ENCODE measurements around the gene ATAD3C.
"Not testable (repeated sequence)": the region's sequence is repeated elsewhere in the genome, so short reads cannot be mapped to it uniquely, and the experiment has no call there.

ATAD3C gene

DNA sequence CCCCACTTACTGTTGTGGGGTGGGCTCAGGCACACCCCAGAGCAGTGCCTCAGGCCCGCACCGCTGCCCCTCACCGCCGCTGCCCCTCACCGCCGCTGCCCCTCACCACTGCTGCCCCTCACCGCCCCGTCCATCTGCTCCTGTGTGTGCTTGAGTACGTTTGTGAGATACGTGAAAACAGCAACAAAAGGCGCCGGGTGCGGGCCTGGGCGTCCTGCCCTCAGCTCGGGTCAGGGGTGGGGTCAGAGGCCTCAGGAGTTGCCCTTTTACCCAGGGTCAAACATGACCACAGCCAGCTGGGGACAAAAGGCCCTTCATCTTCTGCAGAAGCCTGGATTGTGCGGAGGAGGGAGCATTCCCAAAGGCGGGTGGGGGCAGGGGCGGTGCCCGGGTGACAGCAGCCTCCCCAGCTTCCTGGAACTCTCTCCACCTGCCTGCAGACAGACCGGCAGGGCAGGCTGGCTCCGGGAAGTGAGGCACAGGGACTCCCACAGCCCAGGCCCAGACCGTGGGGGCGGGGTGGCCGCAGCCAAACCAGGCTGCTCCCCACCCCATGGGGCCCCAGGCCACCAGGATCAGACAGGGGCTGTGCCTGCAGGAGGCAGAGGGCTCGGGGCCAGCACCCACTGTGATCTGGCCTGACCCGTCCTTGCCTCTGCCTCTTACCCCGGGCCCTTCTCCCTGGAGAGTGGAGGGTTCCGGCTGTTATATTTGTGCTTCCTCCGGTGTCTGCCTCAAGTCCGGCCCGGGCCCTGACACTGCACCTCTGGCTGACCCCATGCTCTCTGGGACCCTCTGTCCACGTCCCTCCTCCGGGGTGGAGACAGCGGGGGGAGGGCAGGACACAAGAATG is 16.3 kb upstream of the ATAD3C start:
- peak; percentile 21 for DNase-seq

DNA sequence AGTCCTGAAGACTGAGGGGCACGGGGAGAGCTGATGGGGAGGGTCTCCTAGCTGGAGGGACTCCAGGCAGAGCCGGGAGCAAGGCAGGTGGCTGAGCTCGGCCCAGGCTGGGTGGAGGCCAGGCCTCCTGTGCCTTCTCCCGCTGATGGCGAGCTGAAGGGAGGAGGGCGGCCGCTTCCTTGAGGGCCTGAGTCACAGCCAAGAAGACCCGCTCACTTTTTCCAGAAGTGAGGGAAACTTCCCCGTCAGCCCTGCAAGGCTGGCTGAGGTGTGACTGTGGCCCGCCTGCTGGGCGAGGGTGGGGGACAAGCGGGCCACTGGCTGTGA is 15.7 kb upstream of the ATAD3C start:
- no peak for DNase-seq

DNA sequence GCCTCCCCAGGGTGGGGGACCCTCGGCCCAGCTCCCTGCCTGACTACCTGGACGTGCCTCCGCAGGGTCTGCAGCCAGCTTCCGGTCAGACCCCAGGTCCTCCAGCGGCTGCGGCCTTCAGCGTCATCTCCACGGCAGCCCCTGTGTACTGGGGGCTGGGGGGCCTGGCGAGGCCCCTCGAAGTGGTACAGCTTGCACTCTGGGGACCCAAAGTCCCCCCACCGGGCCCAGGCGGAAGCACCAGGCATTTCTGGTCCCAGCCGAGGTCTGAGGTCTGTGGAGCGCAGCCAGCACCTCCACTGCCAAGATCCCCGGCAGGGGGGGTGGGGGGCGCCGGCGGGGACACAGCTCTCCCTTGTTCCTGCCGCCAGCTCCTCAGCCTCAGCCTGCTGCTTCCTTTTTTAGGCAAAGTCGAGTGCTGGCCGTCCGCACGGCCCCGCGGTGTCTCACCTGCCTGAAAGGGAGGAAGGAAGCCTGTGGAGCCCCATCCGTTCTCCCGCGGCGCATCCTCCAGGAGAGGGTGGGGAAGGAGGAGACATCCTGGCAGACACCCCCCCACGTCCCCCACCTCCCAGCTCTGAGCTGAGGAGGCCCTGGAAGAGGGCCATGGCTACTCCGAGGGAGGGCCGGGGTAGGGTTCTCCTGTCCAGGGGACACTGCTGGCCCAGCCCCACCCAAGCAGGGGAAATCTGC is 15.2 kb upstream of the ATAD3C start:
- no peak for DNase-seq

GRCh38 chr1:1434824-1435105 is 14.7 kb upstream of the ATAD3C start:
- no peak for DNase-seq

DNA sequence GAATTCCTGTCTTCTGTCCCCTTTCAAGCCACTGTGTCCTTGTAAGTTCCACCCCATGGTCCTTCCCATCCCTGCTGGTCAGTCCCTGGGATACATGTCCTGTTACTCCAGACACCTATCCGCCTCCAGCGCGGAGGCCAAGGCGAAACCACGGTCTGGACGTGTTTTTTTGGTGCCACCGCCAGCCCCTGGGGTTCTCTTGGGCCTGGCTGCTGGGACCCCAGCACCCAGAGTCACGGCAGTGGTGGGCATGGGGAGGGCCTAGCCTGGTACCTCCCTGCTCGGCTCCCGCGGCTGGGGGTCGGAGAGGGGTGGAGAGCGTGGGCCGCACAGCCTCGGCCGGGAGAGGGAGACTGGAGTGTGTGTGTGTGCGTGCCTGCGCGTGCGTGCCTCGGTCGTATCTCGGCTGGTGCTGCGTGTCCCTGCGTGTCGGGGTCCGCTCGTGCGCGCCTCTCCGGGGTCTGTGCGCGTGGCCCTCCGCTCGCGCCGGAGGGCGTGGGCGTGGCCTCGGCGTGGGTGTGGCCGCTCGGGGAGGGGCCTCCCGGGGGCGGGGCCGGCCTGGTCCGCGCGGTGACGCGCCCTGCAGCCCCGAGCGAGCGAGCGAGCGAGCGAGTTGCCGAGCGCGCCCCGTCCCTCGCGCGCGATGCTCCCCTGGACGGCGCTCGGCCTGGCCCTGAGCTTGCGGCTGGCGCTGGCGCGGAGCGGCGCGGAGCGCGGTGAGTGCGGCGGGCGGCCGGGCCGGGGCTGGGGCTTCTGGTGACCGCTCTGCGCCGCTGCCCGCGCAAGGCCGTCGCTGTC is 14.2 kb upstream of the ATAD3C start, which contains the start of gene VWA1:
Gene VWA1, plus strand, starts transcription at position 585 of the 798 bp plus-strand sequence. Its CDS starts 59 bp downstream, at position 644.
- DNase-seq: no peak

DNA sequence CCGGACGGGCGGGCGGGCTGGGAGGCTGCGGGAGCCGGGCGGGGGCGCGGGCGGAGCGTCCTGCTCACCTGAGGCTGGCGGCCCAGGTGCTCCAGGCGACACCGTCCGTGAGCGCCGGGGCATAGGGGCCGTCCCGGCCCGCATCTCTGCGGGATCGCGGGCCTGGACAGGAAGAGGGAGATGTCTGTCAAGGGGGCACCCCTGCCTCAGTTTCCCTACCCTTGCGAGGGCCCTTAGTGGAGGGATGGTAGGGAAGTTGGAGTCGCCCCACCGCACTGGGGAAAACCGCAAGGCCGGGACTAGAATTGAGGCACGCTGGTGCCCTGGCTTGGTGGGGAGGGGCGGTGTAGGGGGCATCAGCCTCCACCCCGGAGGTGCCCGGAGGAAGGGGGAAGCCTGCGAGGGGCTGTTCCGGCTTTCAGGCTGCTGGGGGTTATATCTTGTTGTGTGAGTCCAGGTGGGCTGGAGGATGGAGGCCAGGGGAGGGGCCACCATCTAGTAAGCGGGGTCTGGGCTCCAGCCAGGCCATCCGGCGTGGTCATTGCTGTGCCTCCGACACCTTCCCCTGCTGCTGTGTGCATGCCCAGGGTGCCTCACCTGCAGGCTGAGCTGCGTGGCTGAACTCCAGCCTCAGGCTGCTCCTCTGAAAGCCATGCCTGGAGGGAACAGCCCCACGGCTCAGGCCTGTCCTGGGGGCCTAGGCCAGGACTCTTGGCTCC is 13.4 kb upstream of the ATAD3C start:
- DNase-seq: no peak

- no peak for DNase-seq
Measured at GRCh38 chr1:1436630-1437032, 12.9 kb upstream of the ATAD3C start.

DNA sequence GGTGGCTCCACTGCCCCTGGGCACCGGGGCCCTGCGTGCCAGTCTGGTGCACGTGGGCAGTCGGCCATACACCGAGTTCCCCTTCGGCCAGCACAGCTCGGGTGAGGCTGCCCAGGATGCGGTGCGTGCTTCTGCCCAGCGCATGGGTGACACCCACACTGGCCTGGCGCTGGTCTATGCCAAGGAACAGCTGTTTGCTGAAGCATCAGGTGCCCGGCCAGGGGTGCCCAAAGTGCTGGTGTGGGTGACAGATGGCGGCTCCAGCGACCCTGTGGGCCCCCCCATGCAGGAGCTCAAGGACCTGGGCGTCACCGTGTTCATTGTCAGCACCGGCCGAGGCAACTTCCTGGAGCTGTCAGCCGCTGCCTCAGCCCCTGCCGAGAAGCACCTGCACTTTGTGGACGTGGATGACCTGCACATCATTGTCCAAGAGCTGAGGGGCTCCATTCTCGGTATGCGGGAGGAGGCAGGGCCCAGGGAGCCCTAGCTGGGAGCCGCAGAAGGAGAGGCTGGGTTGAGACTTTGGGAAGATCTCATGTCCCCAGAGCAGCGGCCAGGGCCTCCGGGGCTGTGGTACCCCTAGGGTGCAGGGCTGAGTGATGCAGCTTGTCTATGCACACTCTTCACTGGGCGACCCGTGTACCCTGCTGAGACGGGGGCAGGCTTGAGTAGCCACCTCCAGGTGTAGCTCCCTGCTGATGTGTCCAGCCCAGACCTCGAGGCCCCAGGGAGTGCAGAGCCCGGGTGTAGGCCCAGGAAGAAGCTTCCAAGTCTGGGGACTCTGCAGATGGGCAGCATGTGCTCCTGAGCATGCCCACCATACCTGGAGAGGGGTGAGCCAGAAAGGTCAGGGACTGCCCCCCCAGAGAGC is 12.2 kb upstream of the ATAD3C start:
- DNase-seq: no peak

GRCh38 chr1:1437904-1438376 is 11.5 kb upstream of the ATAD3C start:
- peak; percentile 60 for DNase-seq

GRCh38 chr1:1438531-1439381 is 10.7 kb upstream of the ATAD3C start:
- DNase-seq: no peak

DNA sequence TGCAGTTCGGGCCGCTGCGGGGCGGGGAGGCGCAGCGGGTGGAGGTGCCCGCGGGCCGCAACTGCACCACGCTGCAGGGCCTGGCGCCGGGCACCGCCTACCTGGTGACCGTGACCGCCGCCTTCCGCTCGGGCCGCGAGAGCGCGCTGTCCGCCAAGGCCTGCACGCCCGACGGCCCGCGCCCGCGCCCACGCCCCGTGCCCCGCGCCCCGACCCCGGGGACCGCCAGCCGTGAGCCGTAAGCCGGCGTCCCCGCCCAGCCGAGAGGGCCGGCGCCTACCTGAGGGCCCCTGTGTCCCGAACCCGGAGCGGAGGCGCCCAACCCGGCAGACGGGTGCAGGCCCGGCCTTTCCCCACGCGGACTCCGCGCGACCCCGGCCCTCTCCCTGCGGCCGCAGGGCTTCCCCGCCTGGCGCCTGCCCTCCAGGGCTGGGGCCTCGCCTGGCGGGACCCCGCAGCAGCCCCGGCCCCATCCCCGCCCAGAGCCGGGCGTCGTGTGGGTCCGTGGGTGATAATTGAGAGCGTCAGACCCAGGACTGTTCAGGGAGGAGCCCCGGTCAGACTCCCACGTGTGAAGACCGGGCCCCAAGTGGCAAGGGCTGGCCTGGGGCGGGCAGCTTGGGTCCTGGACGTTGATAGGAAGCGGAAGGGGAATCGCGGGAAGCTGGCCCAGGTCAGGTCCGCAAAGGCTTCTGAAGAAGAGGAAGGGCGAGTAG is 9.8 kb upstream of the ATAD3C start:
- no peak for DNase-seq

DNA sequence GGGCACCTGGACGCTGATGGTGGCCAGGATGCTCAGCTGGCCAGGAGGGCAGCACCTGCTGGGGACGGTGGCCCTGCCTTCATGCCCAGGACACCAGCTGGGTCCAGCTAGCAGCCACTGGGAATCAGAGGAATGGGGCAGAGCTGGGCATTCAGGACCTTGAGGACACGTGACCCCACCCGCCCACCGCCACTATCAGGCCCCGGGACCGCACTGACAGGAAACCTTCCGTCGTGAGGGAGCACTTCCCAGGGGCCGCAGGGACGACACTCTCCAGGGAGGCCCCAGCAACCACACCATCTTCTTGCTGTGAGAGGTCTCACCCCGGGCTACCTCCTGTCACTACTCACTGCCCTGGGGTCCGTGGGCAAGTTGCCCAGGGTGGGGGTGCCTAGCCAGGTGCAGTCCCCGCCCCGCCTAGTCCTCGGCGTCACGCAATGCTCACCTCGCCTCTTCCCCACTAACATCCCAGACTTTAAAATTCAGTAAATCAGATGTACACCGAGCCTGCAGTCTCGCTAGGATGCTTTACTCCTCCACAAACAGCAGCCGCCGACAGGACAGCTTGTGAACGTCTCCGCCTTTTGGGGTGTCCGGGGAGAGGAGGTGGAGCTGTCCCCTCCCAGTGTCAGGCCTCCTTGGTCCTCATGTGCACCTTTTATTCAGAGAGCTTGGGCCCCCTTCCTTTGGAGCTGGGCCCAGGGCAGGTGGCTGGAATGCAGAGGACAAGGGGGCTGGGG is 9.1 kb upstream of the ATAD3C start:
- DNase-seq: no peak

- no peak for DNase-seq
Measured at GRCh38 chr1:1441002-1441888, 8.2 kb upstream of the ATAD3C start.

DNA sequence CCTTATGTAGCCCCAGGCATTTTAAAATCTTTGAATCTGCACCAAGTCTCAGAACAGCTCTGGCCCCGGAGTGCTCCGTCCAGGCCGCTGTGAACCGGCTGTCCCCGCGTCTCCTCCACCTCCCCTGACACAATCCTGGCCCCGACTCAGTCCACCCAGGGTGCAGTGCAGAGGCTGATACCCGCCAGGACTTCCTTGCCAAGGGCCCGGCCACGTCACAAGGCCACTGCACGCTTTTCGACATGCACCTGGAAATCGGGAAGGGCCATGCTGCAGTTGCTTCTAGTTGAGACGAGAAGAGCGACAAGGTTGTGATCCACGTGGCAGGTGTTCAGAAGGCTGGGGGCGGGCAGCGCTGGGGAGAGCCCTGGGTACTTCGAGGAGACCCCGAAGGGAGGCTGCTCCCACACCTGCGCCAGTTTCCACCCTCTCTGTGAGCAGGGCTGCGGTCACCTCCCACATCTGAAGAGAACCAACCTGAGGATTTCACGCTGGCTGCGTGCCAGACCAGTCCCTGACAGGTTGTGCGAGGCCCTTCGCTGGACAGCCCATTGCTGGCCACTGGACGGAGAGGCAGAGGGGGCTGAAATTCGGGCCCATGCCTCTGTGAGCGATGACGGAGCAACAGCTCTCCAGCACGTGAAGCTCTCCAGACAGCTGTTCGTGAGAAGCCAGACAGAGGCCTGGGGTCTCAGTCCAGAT is 7.3 kb upstream of the ATAD3C start:
- no peak for DNase-seq

GRCh38 chr1:1446631-1447030 is 2.9 kb upstream of the ATAD3C start:
- DNase-seq: not testable (repeated sequence)

- not testable (repeated sequence) for DNase-seq
Measured at GRCh38 chr1:1450616-1451015, 1.1 kb downstream of the ATAD3C start.

GRCh38 chr1:1451696-1452364 is 2.3 kb downstream of the ATAD3C start:
- DNase-seq: no peak

Data from kidney glomerular epithelial cell (primary cell).